Vein endothelial cell (primary cell): ENCODE results near the gene KPNB1. TPM values are rescaled to one million over a fixed set of nuclear protein-coding genes. Genes with fewer than 3 reads are reported as not detected.

Experiments used
- small RNA-seq: library from RNA; depleted of rRNA; stranded (forward); fragments of <200 nt; gene quantifications from one replicate; pipeline ENCODE3, GENCODE V24; 2012
- total RNA-seq: library from RNA; depleted of rRNA; stranded (reverse); fragments of >200 nt; gene quantifications from 2 replicates; pipeline ENCODE4 v1.2.3, GENCODE V29; 2012

Gene KPNB1
- 380 and 475 TPM in 2 replicates for total RNA-seq

DNA sequence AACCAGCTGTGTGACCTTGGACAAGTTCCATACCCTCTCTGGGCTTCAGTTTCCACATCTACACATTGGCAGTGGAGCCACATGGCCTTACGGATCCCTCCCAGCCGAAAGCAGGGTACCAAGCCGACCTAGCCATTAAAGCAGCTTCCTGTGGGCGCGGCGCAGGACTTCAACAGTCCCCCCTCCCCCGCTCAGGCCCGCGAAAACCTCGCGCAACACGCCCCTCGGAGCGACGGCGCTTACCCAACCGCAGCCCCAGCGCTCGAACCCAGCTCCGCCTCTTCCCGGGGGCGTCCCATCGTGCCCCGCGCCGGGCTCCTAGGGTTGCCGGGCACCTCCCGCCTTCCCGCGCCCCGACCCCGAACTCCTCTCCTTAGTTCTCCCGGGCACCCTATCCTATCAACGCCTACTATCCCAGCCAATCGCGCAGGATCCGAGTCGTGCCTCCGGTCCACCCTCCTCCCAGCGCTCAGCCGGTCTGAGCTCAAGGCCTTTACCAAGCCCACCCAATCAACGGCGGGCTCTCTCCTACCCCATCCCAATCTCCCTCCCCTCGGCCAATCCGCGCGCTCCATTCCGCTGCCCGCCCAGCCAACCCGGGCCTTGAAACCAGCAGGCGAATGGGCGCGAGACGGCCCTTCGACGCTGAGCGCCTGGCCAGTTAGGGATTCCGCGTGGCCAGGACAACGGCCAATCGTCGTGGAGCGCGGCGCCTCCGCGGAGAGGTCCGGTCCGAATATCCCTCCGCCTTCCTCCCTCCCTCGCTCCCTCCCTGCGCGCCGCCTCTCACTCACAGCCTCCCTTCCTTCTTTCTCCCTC is at the start of gene KPNB1:
KPNB1 (plus strand) TSS at position 767 of the 819 bp plus-strand sequence. CDS start 326 bp downstream, outside the sequence.

DNA sequence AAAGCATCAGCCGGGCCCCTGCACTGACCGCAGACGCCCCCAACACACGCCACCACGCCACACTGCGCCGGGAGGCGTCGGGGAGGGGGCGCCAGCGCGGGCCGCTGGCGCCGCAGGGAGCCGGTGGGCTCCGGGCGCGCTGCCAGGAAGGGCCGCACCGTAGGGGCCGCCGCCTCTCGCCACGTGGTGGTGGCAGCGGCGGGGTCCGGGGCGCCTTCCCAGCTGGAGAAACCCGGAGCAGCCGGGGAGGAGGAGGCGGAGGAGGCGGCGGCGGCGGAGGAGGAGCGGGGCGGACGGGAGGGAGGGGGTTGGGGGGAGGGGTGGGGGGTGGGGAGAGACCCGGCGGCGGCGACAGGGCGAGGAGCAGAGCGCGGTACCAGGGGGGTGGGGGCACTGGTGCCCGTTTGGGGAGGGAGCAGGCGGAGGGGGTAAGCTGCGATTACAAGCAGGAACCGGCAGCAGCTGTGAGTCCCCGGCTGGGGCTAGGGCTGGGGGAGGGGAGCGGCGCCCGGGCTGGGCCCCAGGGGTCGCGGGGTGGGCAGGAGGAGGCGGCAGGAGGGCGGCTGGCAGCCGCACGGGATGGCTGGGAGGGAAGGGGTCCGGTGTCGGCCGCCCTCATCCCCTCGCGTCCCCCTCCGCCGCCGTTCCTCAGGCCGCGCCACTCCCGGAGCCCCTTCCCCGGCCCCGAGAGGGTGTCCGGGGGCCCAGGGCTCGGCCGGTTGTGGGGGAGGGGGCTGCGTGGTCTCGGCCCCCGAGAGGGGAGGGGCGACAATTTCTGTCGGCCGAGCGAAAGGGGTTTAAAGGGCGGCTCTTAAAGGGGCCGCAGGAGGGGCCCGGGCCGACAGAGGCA is 44.2 kb downstream of the KPNB1 start, which contains the start of gene TBKBP1:
TBKBP1 (plus strand) TSS at position 431 of the 850 bp plus-strand sequence. CDS start 1,952 bp downstream, outside the sequence.

DNA sequence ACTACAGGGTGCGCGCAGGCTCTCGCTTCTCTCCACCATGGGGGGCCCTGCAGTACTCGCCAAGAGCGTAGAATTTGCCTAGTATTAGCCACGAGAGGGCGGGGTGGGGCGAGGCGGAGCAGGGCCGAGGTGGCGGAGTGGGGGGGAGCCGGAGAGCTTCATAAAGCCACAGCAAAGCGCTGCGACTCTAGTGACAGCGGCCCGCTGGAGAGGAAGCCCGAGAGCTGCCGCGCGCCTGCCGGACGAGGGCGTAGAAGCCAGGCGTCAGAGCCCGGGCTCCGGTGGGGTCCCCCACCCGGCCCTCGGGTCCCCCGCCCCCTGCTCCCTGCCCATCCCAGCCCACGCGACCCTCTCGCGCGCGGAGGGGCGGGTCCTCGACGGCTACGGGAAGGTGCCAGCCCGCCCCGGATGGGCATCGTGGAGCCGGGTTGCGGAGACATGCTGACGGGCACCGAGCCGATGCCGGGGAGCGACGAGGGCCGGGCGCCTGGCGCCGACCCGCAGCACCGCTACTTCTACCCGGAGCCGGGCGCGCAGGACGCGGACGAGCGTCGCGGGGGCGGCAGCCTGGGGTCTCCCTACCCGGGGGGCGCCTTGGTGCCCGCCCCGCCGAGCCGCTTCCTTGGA is 83.4 kb downstream of the KPNB1 start, which contains the start of gene TBX21:
TBX21 (plus strand) TSS at position 190 of the 627 bp plus-strand sequence; CDS start at position 409, 219 bp downstream.

Small RNA genes within 50 kb of the gene (small RNA-seq; reads per million reads assigned to genes)
- not detected for gene AC015674.1

Other genes starting within 250 kb of the KPNB1 start
- gene NPEPPS, start 118.8 kb upstream of the KPNB1 start, total RNA-seq: 67.3 and 75.8 TPM in 2 replicates
- 15.4 and 17.6 TPM in 2 replicates for gene TBKBP1, start 44.2 kb downstream of the KPNB1 start, total RNA-seq
- not detected in 2 replicates for gene TBX21, start 83.3 kb downstream of the KPNB1 start, total RNA-seq
- 15.4 and 17.3 TPM in 2 replicates for gene OSBPL7, start 171.9 kb downstream of the KPNB1 start, total RNA-seq
- gene MRPL10, start 181.6 kb downstream of the KPNB1 start, total RNA-seq: 30.5 and 52.3 TPM in 2 replicates
- 0.29 TPM in 1 of 2 replicates, not detected in the other for gene LRRC46, start 181.8 kb downstream of the KPNB1 start, total RNA-seq
- 27.4 and 41.5 TPM in 2 replicates for gene SCRN2, start 191.4 kb downstream of the KPNB1 start, total RNA-seq
- 0.33 and 1.2 TPM in 2 replicates for gene SP6, start 201.2 kb downstream of the KPNB1 start, total RNA-seq
- 2.9 and 3.3 TPM in 2 replicates for gene SP2, start 246.3 kb downstream of the KPNB1 start, total RNA-seq